SU-DHL-6 (cell line): ENCODE results near the gene CACNG3.
"Not testable (repeated sequence)": the region's sequence is repeated elsewhere in the genome, so short reads cannot be mapped to it uniquely, and the experiment has no call there.

Experiments used
- CTCF ChIP-seq: fragments of 200-600 bp; sonication (generic); IDR thresholded peaks from one replicate; pipeline ENCODE4 v1.5.1; 2017; ENCODE audit warnings: antibody characterized with exemption, mild to moderate bottlenecking, low read length, moderate library complexity; ENCODE audit not compliant: insufficient read depth, poor library complexity, severe bottlenecking
- EZH2phosphoT487 ChIP-seq: fragments of 200-600 bp; sonication (generic), shearing (Covaris generic); conservative IDR thresholded peaks from 2 replicates; pipeline ENCODE4 v1.6.1; 2018; ENCODE audit warnings: mild to moderate bottlenecking, antibody characterized with exemption, low read length, moderate library complexity, mixed read lengths

DNA sequence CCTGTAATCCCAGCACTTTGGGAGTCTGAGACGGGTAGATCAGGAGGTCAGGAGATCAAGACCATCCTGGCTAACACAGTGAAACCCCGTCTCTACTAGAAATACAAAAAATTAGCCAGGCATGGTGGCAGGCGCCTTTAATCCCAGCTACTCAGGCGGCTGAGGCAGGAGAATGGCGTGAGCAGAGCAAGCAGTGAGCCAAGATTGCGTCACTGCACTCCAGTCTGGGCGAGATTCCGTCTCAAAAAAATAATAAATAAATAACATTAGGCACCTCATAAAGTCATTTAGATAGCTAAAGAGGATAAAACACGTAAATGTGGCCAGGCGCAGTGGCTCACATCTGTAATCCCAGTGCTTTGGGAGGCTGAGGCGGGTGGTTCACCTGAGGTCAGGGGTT lies 87.7 kb downstream of the CACNG3 start:
- TF ChIP-seq CTCF, EZH2phosphoT487: not testable (repeated sequence)
